Astrocyte (in vitro differentiated cells and primary cell): ENCODE data around the gene TTC33.

Source experiments
- EZH2 ChIP-seq: IDR thresholded peaks from 2 replicates; pipeline ENCODE4 v1.6.1; 2012; ENCODE audit warnings: mild to moderate bottlenecking, low read length, inconsistent platforms; ENCODE audit not compliant: insufficient read depth
- TF ChIP-seq, protein P1 (sequence below): IDR thresholded peaks from 2 replicates; pipeline ENCODE4 v1.5.1; 2011; ENCODE audit warnings: low read depth, mild to moderate bottlenecking, inconsistent platforms, low read length, moderate library complexity; ENCODE audit not compliant: insufficient read depth

DNA sequence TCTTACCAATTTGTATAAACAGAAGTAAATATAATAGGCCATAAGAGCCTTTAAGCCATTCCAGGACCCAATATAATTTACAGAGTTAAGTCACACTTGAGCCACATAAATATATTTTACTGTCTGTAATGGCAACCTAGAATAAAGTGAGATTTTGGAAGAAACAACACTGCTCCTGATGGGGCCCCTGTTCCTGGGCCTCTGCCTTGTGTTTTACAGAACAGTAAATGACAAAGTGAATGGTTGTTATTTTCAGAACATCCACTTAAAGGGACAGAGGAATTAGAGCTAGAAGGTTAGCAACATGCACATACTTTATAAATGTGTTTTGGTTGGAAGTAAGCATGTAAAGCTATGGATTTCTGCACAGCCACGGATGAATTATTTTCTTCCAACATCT, 72.5 kb downstream of the TTC33 start:
- TF ChIP-seq, protein P1, sequence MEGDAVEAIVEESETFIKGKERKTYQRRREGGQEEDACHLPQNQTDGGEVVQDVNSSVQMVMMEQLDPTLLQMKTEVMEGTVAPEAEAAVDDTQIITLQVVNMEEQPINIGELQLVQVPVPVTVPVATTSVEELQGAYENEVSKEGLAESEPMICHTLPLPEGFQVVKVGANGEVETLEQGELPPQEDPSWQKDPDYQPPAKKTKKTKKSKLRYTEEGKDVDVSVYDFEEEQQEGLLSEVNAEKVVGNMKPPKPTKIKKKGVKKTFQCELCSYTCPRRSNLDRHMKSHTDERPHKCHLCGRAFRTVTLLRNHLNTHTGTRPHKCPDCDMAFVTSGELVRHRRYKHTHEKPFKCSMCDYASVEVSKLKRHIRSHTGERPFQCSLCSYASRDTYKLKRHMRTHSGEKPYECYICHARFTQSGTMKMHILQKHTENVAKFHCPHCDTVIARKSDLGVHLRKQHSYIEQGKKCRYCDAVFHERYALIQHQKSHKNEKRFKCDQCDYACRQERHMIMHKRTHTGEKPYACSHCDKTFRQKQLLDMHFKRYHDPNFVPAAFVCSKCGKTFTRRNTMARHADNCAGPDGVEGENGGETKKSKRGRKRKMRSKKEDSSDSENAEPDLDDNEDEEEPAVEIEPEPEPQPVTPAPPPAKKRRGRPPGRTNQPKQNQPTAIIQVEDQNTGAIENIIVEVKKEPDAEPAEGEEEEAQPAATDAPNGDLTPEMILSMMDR: no peak
- TF ChIP-seq EZH2: no peak
